PFSK-1 (cell line): ENCODE measurements around the gene WDR72.

Experiments used
- POLR2AphosphoS5 ChIP-seq: IDR thresholded peaks from 2 replicates; pipeline ENCODE4 v1.6.1; 2012; ENCODE audit warnings: low read depth, mild to moderate bottlenecking, control low read depth, low read length, moderate library complexity
- REST ChIP-seq, 2 experiments: IDR thresholded peaks; 2 replicates each; pipeline versions ENCODE4 v1.6.1 to v1.8.0; 2011 to 2012; ENCODE audit warnings: low read depth in 2 of 2, low read length in 2 of 2, control low read depth in 1 of 2, inconsistent platforms in 1 of 2, mild to moderate bottlenecking in 1 of 2, moderate library complexity in 1 of 2; ENCODE audit not compliant: insufficient read depth in 1 of 2
- TAF1 ChIP-seq: IDR thresholded peaks from 2 replicates; pipeline ENCODE4 v1.6.1; 2012; ENCODE audit warnings: low read length, control low read depth, borderline replicate concordance; ENCODE audit not compliant: insufficient read depth

GRCh38 chr15:53644660-53645059, 114.8 kb downstream of the WDR72 start:
- TF ChIP-seq TAF1 (no peak), POLR2AphosphoS5 (no peak), REST (IDR thresholded peaks at IDR 0.05; ENCODE audit: insufficient read depth in 1 of 2, low read depth in 2 of 2, low read length in 2 of 2) (no peak)
